K562 (cell line): ENCODE results near the gene MCM9. TPM values are rescaled to one million over a fixed set of nuclear protein-coding genes. Genes with fewer than 3 reads are reported as not detected.

Experiments
- ATAC-seq: fragments of 200-7000 bp; cut with Tn5 transposase; 3 replicates; pipeline ENCODE4 v1.9.1; 2020; ENCODE audit warnings: moderate library complexity
- BruUV-seq: library from RNA; stranded (reverse); fragments of 400-500 nt; replicated peaks from 2 replicates; lab custom pipeline; 2021; lab: Mats Ljungman, UMichigan
- CTCF ChIA-PET: fragments of 300-600 bp; formaldehyde crosslinking; extraction: SDS; loops from one replicate; lab custom pipeline; 2021; ENCODE audit warnings: low intra/inter-chr PET ratio; lab: Yijun Ruan, JAX
- POLR2A ChIA-PET: fragments of 300-600, 350-650 bp; sonication (Branson Sonifier 250); formaldehyde crosslinking; extraction: SDS; loops from one replicate; lab custom pipeline; 2021; ENCODE audit warnings: antibody characterized with exemption, inconsistent platforms; lab: Yijun Ruan, JAX
- DNase-seq, 4 experiments: peaks; one replicate each; pipeline versions ENCODE4 v3.0.0 to v3.0.0-alpha.2; 2011 to 2018; ENCODE audit warnings: low spot score in 3 of 4, mixed read lengths in 3 of 4; ENCODE audit errors: extremely low read depth in 1 of 4
- FAIRE-seq: peaks from 2 replicates; lab custom pipeline; 2011; peaks lifted over from hg19 to GRCh38; lab: Jason Lieb, UNC
- H2AFZ ChIP-seq: 2 replicates; pipeline ENCODE4 v1.6.0; 2011; ENCODE audit warnings: low read depth, low read length, control low read depth, inconsistent platforms
- H3K27ac ChIP-seq: fragments of 200-600 bp; 3 replicates; pipeline ENCODE4 v1.8.0; 2011; ENCODE audit warnings: low read depth, mild to moderate bottlenecking, control low read depth, inconsistent platforms, low read length, moderate library complexity, mixed read lengths; ENCODE audit errors: extremely low read depth
- H3K27me3 ChIP-seq, 2 experiments: fragments of 300-600 bp in 1 of 2; 2 replicates in 1 of 2; 3 replicates in 1 of 2; pipeline versions ENCODE4 v1.6.0 to v1.8.0; 2011; ENCODE audit warnings: inconsistent platforms in 2 of 2, low read length in 2 of 2, mild to moderate bottlenecking in 1 of 2, mixed read lengths in 1 of 2, moderate library complexity in 1 of 2; ENCODE audit not compliant: control insufficient read depth in 2 of 2, insufficient read depth in 2 of 2
- H3K36me3 ChIP-seq: fragments of 300-600 bp; 3 replicates; pipeline ENCODE4 v1.8.0; 2011; ENCODE audit warnings: mild to moderate bottlenecking, low read length, inconsistent platforms; ENCODE audit not compliant: control insufficient read depth, insufficient read depth
- H3K4me1 ChIP-seq, 2 experiments: fragments of 200-600 bp in 1 of 2; replicated peaks in 1 of 2; 2 replicates in 1 of 2; 3 replicates in 1 of 2; pipeline versions ENCODE4 v1.5.1 to v1.8.0; 2011; ENCODE audit warnings: inconsistent platforms in 2 of 2, low read length in 2 of 2, mild to moderate bottlenecking in 1 of 2, mixed read lengths in 1 of 2, moderate library complexity in 1 of 2; ENCODE audit not compliant: control insufficient read depth in 2 of 2, insufficient read depth in 2 of 2
- H3K4me2 ChIP-seq: 2 replicates; pipeline ENCODE4 v1.6.1; 2011; ENCODE audit warnings: low read length, control low read depth, inconsistent platforms, mixed read lengths; ENCODE audit not compliant: insufficient read depth
- H3K4me3 ChIP-seq: fragments of 200-600 bp; sonication (generic), shearing (Covaris generic); 2 replicates; pipeline ENCODE4 v1.5.1; 2016; ENCODE audit warnings: control low read depth, inconsistent platforms
- H3K79me2 ChIP-seq: fragments of 200-600 bp; 3 replicates; pipeline ENCODE4 v1.8.0; 2011; ENCODE audit warnings: low read length, inconsistent platforms; ENCODE audit not compliant: control insufficient read depth, insufficient read depth
- H3K9ac ChIP-seq, 2 experiments: 2 replicates each; pipeline versions ENCODE4 v1.6.0 to v1.6.1; 2011; ENCODE audit warnings: low read depth in 2 of 2, low read length in 2 of 2, control low read depth in 1 of 2, inconsistent platforms in 1 of 2, mild to moderate bottlenecking in 1 of 2, mixed read lengths in 1 of 2; ENCODE audit not compliant: insufficient read depth in 1 of 2
- H3K9me1 ChIP-seq: one replicate; pipeline ENCODE4 v1.6.0; 2011; ENCODE audit warnings: inconsistent platforms, mild to moderate bottlenecking, low read length, moderate library complexity; ENCODE audit not compliant: control insufficient read depth, insufficient read depth
- H3K9me3 ChIP-seq: replicated peaks from 2 replicates; pipeline ENCODE4 v1.5.1; 2011; ENCODE audit warnings: low read depth, low read length, inconsistent platforms; ENCODE audit not compliant: control insufficient read depth, insufficient read depth
- H4K20me1 ChIP-seq: replicated peaks from 2 replicates; pipeline ENCODE4 v1.6.1; 2011; ENCODE audit warnings: low read length, inconsistent platforms, mixed read lengths; ENCODE audit not compliant: control insufficient read depth, insufficient read depth
- ATF7 ChIP-seq: fragments of 450-650 bp; IDR thresholded peaks from 2 replicates; pipeline ENCODE4 v1.7.1; 2014; ENCODE audit warnings: mild to moderate bottlenecking, moderate library complexity
- BRCA1 ChIP-seq, 2 experiments: fragments of 450-650 bp in 1 of 2; sonication (generic) in 1 of 2; formaldehyde crosslinking in 1 of 2; IDR thresholded peaks; 2 replicates each; pipeline versions ENCODE4 v1.5.0 to v1.6.1; 2017 to 2020; ENCODE audit warnings: mild to moderate bottlenecking in 1 of 2, missing genetic modification reagents in 1 of 2
- CBX5 ChIP-seq: IDR thresholded peaks from 2 replicates; pipeline ENCODE4 v1.6.1; 2014; ENCODE audit warnings: low read depth, borderline replicate concordance
- CEBPB ChIP-seq: fragments of 450-650 bp; IDR thresholded peaks from 2 replicates; pipeline ENCODE4 v1.6.1; 2016; ENCODE audit warnings: missing genetic modification characterization, missing compliant biosample characterization
- HSF4 ChIP-seq: fragments of 250-450 bp; sonication (Bioruptor Pico); IDR thresholded peaks from 2 replicates; pipeline ENCODE4 v2.1.2; 2022; ENCODE audit warnings: mild to moderate bottlenecking, moderate library complexity, borderline replicate concordance
- KDM4B ChIP-seq, 2 experiments: fragments of 450-650 bp in 1 of 2; sonication (generic) in 1 of 2; IDR thresholded peaks; 2 replicates each; pipeline ENCODE4 v1.6.1; 2016 to 2017; ENCODE audit warnings: borderline replicate concordance in 2 of 2, antibody characterized with exemption in 1 of 2, low read depth in 1 of 2, mild to moderate bottlenecking in 1 of 2
- MEIS2 ChIP-seq: fragments of 450-650 bp; IDR thresholded peaks from 2 replicates; pipeline ENCODE4 v1.6.1; 2014; ENCODE audit warnings: mild to moderate bottlenecking; ENCODE audit not compliant: partially characterized antibody
- POLR2G ChIP-seq: fragments of 200-400 bp; formaldehyde crosslinking; IDR thresholded peaks from 2 replicates; pipeline ENCODE4 v1.6.1; 2017; ENCODE audit warnings: low read depth, mild to moderate bottlenecking, antibody characterized with exemption, low read length, moderate library complexity
- RCOR1 ChIP-seq, 2 experiments: IDR thresholded peaks; 2 replicates each; pipeline ENCODE4 v1.6.1; 2012; ENCODE audit warnings: low read depth in 2 of 2, low read length in 2 of 2, borderline replicate concordance in 1 of 2, improper control_type of control experiment in 1 of 2
- SIRT6 ChIP-seq: IDR thresholded peaks from one replicate; pipeline ENCODE4 v1.6.1; 2012; ENCODE audit warnings: low read depth, mild to moderate bottlenecking, control low read depth, inconsistent platforms, low read length, moderate library complexity
- STAT5B ChIP-seq: fragments of 250-450 bp; sonication (Bioruptor Pico); IDR thresholded peaks from 2 replicates; pipeline ENCODE4 v1.8.0; 2021; ENCODE audit warnings: mild to moderate bottlenecking, inconsistent platforms
- TRIM24 ChIP-seq, 2 experiments: fragments of 450-650 bp; IDR thresholded peaks; 2 replicates each; pipeline ENCODE4 v1.6.1; 2016
- WGBS: fragments of 100-300 bp; shearing (Covaris generic); methylation state at CpG from one replicate; pipeline ENCODE4 v1.1.6; 2016; ENCODE audit warnings: low coverage, mixed read lengths; ENCODE audit not compliant: insufficient coverage; ENCODE audit errors: missing lambda C conversion rate; 5-methylcytosine and 5-hydroxymethylcytosine counted together
- in situ Hi-C: fragments of 300-500 bp; cut with MboI; formaldehyde crosslinking; loops from 4 replicates; pipeline ENCODE4 v1.15.0; 2018; ENCODE audit warnings: inconsistent platforms, mixed read lengths
- intact Hi-C: fragments of 100-400 bp; cut with micrococcal nuclease; formaldehyde crosslinking; loops from 2 replicates; pipeline ENCODE4 v1.14.2; 2022
- polyA plus RNA-seq, 8 experiments: library from polyadenylated mRNA; depleted of rRNA in 4 of 8; stranded (reverse) in 5 of 8; unstranded in 3 of 8; fragments of >200 nt; fragmentation: Nextera tagmentation in 2 of 8; fragmentation: Illumina TruSeq in 1 of 8; extraction: Ambion mirVana in 2 of 8; extraction: Trizol in 1 of 8; gene quantifications; 2 replicates each; pipeline versions ENCODE4 v1.2.1 to v1.2.3, GENCODE V29; 2011 to 2014; ENCODE audit warnings: inconsistent platforms in 1 of 8, missing spikeins in 1 of 8
- total RNA-seq, 7 experiments: library from RNA; depleted of rRNA in 6 of 7; stranded (reverse); fragments of >200 nt in 6 of 7; fragmentation: Illumina TruSeq in 2 of 7; extraction: Trizol in 2 of 7; gene quantifications; 2 replicates each; pipeline versions ENCODE4 v1.2.1 to v1.2.3, GENCODE V29; 2011 to 2021; ENCODE audit warnings: low replicate concordance in 1 of 7
- TF ChIP-seq, protein P1 (sequence below): fragments of 450-650 bp; IDR thresholded peaks from 2 replicates; pipeline ENCODE4 v1.6.1; 2016; ENCODE audit warnings: missing biosample characterization, missing genetic modification characterization
- TF ChIP-seq, protein P2 (sequence below), 2 experiments: IDR thresholded peaks in 1 of 2; conservative IDR thresholded peaks in 1 of 2; 2 replicates each; pipeline ENCODE4 v1.6.1; 2016; ENCODE audit warnings: low read depth in 2 of 2, mild to moderate bottlenecking in 1 of 2, missing compliant biosample characterization in 1 of 2, missing genetic modification characterization in 1 of 2, moderate library complexity in 1 of 2
- TF ChIP-seq, protein P3 (sequence below), 2 experiments: fragments of 450-650 bp in 1 of 2; sonication (generic) in 1 of 2; formaldehyde crosslinking in 1 of 2; IDR thresholded peaks in 1 of 2; conservative IDR thresholded peaks in 1 of 2; 2 replicates each; pipeline versions ENCODE4 v1.6.1 to v1.8.1; 2016 to 2023; ENCODE audit warnings: mild to moderate bottlenecking in 2 of 2, moderate library complexity in 2 of 2, inconsistent platforms in 1 of 2, missing genetic modification reagents in 1 of 2
- TF ChIP-seq, protein P4 (sequence below): fragments of 250-450 bp; sonication (Bioruptor Pico); IDR thresholded peaks from 2 replicates; pipeline ENCODE4 v1.8.0; 2022; ENCODE audit warnings: inconsistent platforms, mild to moderate bottlenecking, moderate library complexity, borderline replicate concordance

Gene MCM9
- total and polyA plus RNA-seq, 9 of the 15 experiments (the other 6 are each of a cell fraction or from before 2014, with no cell fraction given), result 4.8 to 16.7 (median 11.6) TPM

DNA sequence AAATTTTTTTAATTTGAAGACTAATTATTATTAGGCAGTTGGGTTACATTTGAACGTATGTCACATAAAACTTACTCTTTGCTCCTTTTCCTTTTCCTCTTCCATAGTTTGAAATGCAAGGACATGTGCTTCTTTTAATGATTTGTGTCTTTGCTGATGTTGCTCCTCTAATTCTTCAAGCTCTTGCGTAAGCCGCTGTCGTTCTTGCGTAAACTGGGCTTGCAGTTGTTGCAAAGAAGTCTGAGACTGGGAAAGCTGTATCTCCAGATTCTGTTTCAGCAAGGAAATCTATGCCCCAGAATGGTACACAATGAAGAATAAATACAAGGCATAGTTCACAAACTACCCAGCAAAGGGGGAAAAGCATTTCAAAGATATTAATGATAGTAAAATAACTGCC lies 45.1 kb upstream of the MCM9 start:
- in situ Hi-C loops, result no loop called here
- no TSS peak for BruUV-seq
- ATAC-seq, result no peak
- DNase-seq, result no peak
- H3K9me3 ChIP-seq, result no peaks in the 10 kb centered on the region
- no peak for FAIRE-seq
- no peaks in the 10 kb centered on the region for H3K9me1 ChIP-seq
- WGBS, result 84% methylated on average over 5 of the region's 5 CpGs
- no peak overlapping the region for H3K4me2 ChIP-seq
- no peaks in the 10 kb centered on the region for H3K79me2 ChIP-seq
- H3K27me3 ChIP-seq, result no peaks in the 10 kb centered on the region
- peaks cover 11% of the 10 kb centered on the region; the same call in 2 of the 3 replicates for H3K36me3 ChIP-seq
- H3K4me1 ChIP-seq, result no peaks in the 10 kb centered on the region
- no peak overlapping the region for H3K4me3 ChIP-seq
- H2AFZ ChIP-seq, result no peak overlapping the region
- CTCF ChIA-PET, result no interaction called here
- intact Hi-C loops, result no loop called here
- POLR2A ChIA-PET, result interaction anchor here (0.7 kb wide), 1 partner anchor 10 kb away, joined by 3 read pairs; no protein-coding TSS in a partner anchor
- H4K20me1 ChIP-seq, result no peaks in the 10 kb centered on the region
- no peak overlapping the region for H3K9ac ChIP-seq
- no peak overlapping the region for H3K27ac ChIP-seq
- TF ChIP-seq, protein P1, sequence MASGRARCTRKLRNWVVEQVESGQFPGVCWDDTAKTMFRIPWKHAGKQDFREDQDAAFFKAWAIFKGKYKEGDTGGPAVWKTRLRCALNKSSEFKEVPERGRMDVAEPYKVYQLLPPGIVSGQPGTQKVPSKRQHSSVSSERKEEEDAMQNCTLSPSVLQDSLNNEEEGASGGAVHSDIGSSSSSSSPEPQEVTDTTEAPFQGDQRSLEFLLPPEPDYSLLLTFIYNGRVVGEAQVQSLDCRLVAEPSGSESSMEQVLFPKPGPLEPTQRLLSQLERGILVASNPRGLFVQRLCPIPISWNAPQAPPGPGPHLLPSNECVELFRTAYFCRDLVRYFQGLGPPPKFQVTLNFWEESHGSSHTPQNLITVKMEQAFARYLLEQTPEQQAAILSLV, result peak; percentile 81
- TF ChIP-seq, protein P2, sequence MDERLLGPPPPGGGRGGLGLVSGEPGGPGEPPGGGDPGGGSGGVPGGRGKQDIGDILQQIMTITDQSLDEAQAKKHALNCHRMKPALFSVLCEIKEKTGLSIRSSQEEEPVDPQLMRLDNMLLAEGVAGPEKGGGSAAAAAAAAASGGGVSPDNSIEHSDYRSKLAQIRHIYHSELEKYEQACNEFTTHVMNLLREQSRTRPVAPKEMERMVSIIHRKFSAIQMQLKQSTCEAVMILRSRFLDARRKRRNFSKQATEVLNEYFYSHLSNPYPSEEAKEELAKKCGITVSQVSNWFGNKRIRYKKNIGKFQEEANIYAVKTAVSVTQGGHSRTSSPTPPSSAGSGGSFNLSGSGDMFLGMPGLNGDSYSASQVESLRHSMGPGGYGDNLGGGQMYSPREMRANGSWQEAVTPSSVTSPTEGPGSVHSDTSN (CRISPR knock-in tag; IDR thresholded peaks at IDR 0.05; ENCODE audit: low read depth), result no peak
- TF ChIP-seq, protein P2 (tag; conservative IDR thresholded peaks at IDR 0.05; ENCODE audit: low read depth), result no peak
- TF ChIP-seq MEIS2, result peak; percentile 7
- TF ChIP-seq, protein P3, sequence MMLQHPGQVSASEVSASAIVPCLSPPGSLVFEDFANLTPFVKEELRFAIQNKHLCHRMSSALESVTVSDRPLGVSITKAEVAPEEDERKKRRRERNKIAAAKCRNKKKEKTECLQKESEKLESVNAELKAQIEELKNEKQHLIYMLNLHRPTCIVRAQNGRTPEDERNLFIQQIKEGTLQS (IDR thresholded peaks at IDR 0.05), result peak; percentile 38; the same call in 1 of the 2 replicates
- TF ChIP-seq, protein P3 (CRISPR knock-in tag; conservative IDR thresholded peaks at IDR 0.05), result no peak
- TF ChIP-seq ATF7, result no peak
- TF ChIP-seq BRCA1 (IDR thresholded peaks at IDR 0.05), result no peak
- TF ChIP-seq BRCA1 (CRISPR knock-in tag; IDR thresholded peaks at IDR 0.05), result no peak
- TF ChIP-seq RCOR1 (IDR thresholded peaks at IDR 0.05; ENCODE audit: borderline replicate concordance in 1 of 2, low read depth in 2 of 2, low read length in 2 of 2), result no peak
- TF ChIP-seq STAT5B (CRISPR knock-in tag), result no peak
- no peak for TF ChIP-seq CBX5
- TF ChIP-seq SIRT6, result no peak
- TF ChIP-seq TRIM24 (IDR thresholded peaks at IDR 0.05), result 0 out of 4 replicates have a peak, but pooled peaks of 1 of the 2 experiments have one; percentile 23
- TF ChIP-seq KDM4B (IDR thresholded peaks at IDR 0.05; ENCODE audit: borderline replicate concordance in 2 of 2, low read depth in 1 of 2), result no peak
- no peak for TF ChIP-seq HSF4 (CRISPR knock-in tag)
- TF ChIP-seq, protein P4, sequence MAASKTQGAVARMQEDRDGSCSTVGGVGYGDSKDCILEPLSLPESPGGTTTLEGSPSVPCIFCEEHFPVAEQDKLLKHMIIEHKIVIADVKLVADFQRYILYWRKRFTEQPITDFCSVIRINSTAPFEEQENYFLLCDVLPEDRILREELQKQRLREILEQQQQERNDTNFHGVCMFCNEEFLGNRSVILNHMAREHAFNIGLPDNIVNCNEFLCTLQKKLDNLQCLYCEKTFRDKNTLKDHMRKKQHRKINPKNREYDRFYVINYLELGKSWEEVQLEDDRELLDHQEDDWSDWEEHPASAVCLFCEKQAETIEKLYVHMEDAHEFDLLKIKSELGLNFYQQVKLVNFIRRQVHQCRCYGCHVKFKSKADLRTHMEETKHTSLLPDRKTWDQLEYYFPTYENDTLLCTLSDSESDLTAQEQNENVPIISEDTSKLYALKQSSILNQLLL (CRISPR knock-in tag), result no peak
- peak; percentile 99 for TF ChIP-seq CEBPB (tag)
- no peak for TF ChIP-seq POLR2G
